Activated CD8-positive, alpha-beta T cell treated with anti-CD3 and anti-CD28 coated beads for 36 hours (primary cell): ENCODE results near the gene RBMS3. TPM values are rescaled to one million over a fixed set of nuclear protein-coding genes. Genes with fewer than 3 reads are reported as not detected.

Experiments
- ATAC-seq: fragments of 200-7000 bp; cut with Tn5 transposase; one replicate; pipeline ENCODE4 v1.10.0; 2021; ENCODE audit warnings: mild to moderate bottlenecking, moderate library complexity
- CTCF ChIA-PET: fragments of 350-600 bp; sonication (Branson Sonifier 250); formaldehyde crosslinking; loops from one replicate; lab custom pipeline; 2021; ENCODE audit warnings: antibody characterized with exemption; lab: Charles Lee
- POLR2A ChIA-PET: fragments of 350-600 bp; sonication (Branson Sonifier 250); formaldehyde crosslinking; loops from one replicate; lab custom pipeline; 2021; ENCODE audit warnings: antibody characterized with exemption; lab: Charles Lee
- DNase-seq: peaks from one replicate; pipeline ENCODE4 v3.0.0-alpha.2; 2020
- H3K27ac Mint-ChIP-seq: one replicate; pipeline ENCODE4 v1.8.0; 2021; ENCODE audit warnings: mild to moderate bottlenecking, mixed read lengths
- H3K27me3 Mint-ChIP-seq: one replicate; pipeline ENCODE4 v1.8.0; 2021; ENCODE audit warnings: mixed read lengths
- H3K36me3 Mint-ChIP-seq: one replicate; pipeline ENCODE4 v1.8.0; 2021; ENCODE audit warnings: low read depth, mixed read lengths
- H3K4me1 Mint-ChIP-seq: one replicate; pipeline ENCODE4 v1.8.0; 2021; ENCODE audit warnings: low read depth, mixed read lengths
- H3K4me3 Mint-ChIP-seq: one replicate; pipeline ENCODE4 v1.8.0; 2021; ENCODE audit warnings: mild to moderate bottlenecking, moderate library complexity, mixed read lengths
- H3K9me3 Mint-ChIP-seq: one replicate; pipeline ENCODE4 v1.8.0; 2021; ENCODE audit warnings: mixed read lengths
- intact Hi-C: fragments of 100-400 bp; cut with micrococcal nuclease; formaldehyde crosslinking; loops from one replicate; pipeline ENCODE4 v1.10.0; 2022
- total RNA-seq, 2 experiments: library from RNA; stranded (reverse); gene quantifications; one replicate each; pipeline ENCODE4 v1.2.3, GENCODE V29; 2021
- TF ChIP-seq, protein P1 (sequence below): fragments of 200-600 bp; IDR thresholded peaks from one replicate; pipeline ENCODE4 v1.8.0; 2022; ENCODE audit warnings: antibody characterized with exemption, mild to moderate bottlenecking

Gene RBMS3
- total RNA-seq, 2 experiments from 2014 or later: 2.3 to 2.8 TPM

DNA sequence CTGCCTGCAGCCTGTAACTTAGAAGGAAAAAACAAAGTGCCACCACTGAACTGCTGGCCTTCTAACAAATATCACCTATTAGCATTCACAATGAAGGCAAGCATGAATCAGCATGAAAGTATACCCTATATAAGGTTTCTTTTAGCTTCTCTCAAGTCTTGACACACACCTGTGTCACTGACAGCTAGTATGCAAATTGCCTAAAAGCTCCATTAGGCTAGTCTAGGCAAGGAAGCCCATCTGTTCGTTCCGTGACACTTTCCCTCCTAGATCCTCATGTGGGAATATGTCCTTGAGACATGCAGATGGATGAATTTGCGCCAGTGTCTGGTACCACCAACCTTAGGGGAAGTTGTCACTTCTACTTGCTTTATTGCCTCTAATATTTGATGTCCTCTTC lies 129.3 kb downstream of the RBMS3 start:
- H3K36me3 Mint-ChIP-seq: no peaks in the 10 kb centered on the region
- TF ChIP-seq, protein P1, sequence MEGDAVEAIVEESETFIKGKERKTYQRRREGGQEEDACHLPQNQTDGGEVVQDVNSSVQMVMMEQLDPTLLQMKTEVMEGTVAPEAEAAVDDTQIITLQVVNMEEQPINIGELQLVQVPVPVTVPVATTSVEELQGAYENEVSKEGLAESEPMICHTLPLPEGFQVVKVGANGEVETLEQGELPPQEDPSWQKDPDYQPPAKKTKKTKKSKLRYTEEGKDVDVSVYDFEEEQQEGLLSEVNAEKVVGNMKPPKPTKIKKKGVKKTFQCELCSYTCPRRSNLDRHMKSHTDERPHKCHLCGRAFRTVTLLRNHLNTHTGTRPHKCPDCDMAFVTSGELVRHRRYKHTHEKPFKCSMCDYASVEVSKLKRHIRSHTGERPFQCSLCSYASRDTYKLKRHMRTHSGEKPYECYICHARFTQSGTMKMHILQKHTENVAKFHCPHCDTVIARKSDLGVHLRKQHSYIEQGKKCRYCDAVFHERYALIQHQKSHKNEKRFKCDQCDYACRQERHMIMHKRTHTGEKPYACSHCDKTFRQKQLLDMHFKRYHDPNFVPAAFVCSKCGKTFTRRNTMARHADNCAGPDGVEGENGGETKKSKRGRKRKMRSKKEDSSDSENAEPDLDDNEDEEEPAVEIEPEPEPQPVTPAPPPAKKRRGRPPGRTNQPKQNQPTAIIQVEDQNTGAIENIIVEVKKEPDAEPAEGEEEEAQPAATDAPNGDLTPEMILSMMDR: no peak
- ATAC-seq (no peak), DNase-seq (no peak)
- intact Hi-C loops: no loop called here
- H3K9me3 Mint-ChIP-seq: no peaks in the 10 kb centered on the region
- H3K27me3 Mint-ChIP-seq: no peaks in the 10 kb centered on the region
- H3K27ac Mint-ChIP-seq: no peak overlapping the region
- no peak overlapping the region for H3K4me3 Mint-ChIP-seq
- CTCF ChIA-PET: no interaction called here
- POLR2A ChIA-PET: no interaction called here
- no peaks in the 10 kb centered on the region for H3K4me1 Mint-ChIP-seq

DNA sequence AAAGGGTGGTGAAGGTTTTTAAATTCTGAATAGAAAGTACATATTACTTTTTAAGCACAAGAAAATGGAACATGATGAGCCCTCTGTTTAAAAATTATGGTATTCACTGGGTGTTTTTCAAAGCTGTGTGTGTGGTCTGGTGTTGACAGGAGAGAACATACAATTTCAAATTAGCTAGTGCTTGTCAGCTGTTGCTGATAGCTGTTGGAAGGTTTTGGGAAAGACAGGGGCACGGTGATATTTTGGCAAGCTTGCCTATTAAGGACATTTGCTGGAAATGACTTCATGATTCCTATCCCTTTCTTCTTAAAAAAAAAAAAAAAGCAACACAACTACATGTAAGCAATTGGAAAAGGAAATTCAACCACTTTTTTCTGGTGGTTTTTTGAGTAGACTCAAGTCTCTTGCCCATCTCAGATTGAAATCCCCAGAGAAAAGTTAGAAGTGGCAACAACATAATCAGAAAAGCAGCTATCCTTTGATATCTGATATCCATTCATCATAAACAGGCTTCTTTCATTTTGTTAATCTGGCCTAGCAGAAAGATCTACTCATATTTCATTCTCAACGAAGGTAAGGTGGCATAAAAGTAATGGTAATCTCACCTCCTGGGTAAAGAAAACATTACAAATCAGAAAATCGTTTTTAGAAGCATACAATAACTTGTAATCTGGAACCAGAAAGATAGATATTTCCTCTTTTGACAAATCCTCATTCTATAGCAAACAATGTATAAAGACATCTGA lies 130.0 kb downstream of the RBMS3 start:
- no peaks in the 10 kb centered on the region for H3K4me1 Mint-ChIP-seq
- intact Hi-C loops: no loop called here
- DNase-seq (no peak), ATAC-seq (no peak)
- H3K27ac Mint-ChIP-seq: no peak overlapping the region
- H3K36me3 Mint-ChIP-seq: no peaks in the 10 kb centered on the region
- H3K27me3 Mint-ChIP-seq: no peaks in the 10 kb centered on the region
- no peaks in the 10 kb centered on the region for H3K9me3 Mint-ChIP-seq
- TF ChIP-seq, protein P1: no peak
- ChIA-PET CTCF (interaction anchor here (0.6 kb wide), 1 partner anchor 9 kb away, joined by 3 read pairs; no protein-coding TSS in a partner anchor), POLR2A (no interaction called here)
- no peak overlapping the region for H3K4me3 Mint-ChIP-seq

DNA sequence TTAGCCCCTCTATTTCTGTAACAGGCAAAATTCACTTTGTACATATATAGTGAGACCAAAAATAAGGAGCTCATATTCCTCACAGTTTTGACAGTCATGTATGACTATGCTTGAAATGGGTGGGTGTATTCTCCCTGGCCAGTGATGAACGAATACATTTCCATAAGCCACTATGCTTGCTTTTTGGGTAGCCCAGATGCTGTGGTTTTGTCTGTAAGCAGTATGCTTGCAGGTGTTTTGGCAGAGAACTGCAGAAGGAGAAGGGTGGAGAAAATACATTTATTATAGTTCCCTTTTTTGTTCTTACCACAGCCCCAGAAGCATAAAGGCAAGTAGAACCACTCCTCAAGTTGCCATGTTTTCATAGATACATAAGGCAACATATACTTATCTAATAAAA lies 131.2 kb downstream of the RBMS3 start:
- Mint-ChIP-seq H3K27me3 (no peaks in the 10 kb centered on the region), H3K9me3 (no peaks in the 10 kb centered on the region), H3K27ac (no peak overlapping the region), H3K4me1 (no peaks in the 10 kb centered on the region), H3K4me3 (no peak overlapping the region), H3K36me3 (no peaks in the 10 kb centered on the region)
- ChIA-PET POLR2A (no interaction called here), CTCF (no interaction called here)
- TF ChIP-seq, protein P1: no peak
- no peak for ATAC-seq
- intact Hi-C loops: no loop called here
- DNase-seq: no peak

DNA sequence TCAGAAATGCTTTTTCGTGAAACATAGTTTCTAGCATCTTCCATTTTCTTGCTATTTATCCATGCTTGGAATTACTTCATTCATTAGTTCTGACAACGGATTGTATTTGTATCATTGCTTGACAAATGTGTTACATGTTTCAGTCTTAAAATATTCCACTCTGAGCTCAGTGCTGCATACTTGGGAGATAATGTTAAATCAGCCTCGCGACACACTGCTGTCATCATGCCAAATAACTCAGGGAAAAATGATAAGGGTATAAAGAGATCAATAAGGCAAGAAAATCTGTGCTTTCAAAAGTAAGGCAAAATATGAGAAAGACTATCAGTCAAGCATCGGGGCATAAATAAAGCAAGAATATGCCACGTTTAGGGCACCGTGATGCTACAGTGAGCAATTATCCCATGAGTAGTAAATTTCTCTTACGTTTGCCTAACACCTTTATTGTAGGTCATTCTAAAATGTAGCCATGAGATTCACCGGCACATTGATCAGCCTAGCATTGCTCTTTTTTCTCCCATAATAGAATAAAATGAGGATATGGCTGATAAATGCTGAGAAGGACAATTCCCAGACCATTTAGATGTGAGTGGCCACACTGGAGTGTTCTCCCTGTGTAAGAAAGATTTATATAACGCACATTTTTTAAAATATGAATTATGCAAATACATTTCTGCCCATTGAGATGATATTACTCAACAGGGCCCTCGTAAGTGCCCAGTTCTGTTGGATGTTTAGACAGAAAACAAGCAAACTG lies 133.8 kb downstream of the RBMS3 start:
- no peak overlapping the region for H3K4me3 Mint-ChIP-seq
- intact Hi-C loops: no loop called here
- DNase-seq: no peak
- ChIA-PET CTCF (no interaction called here), POLR2A (no interaction called here)
- no peaks in the 10 kb centered on the region for H3K27me3 Mint-ChIP-seq
- H3K27ac Mint-ChIP-seq: no peak overlapping the region
- no peaks in the 10 kb centered on the region for H3K9me3 Mint-ChIP-seq
- no peaks in the 10 kb centered on the region for H3K36me3 Mint-ChIP-seq
- no peaks in the 10 kb centered on the region for H3K4me1 Mint-ChIP-seq
- TF ChIP-seq, protein P1: no peak
- no peak for ATAC-seq
